GM12878 (cell line): Measurements from ENCODE around the gene OTOS. TPM values are rescaled to one million over a fixed set of nuclear protein-coding genes. Genes with fewer than 3 reads are reported as not detected.

Experiments used
- ATAC-seq: fragments of 200-7000 bp; cut with Tn5 transposase; 3 replicates; pipeline ENCODE4 v1.9.1; 2020; ENCODE audit warnings: mild to moderate bottlenecking, moderate library complexity
- BruUV-seq: library from RNA; stranded (reverse); fragments of 400-500 nt; replicated peaks from 2 replicates; lab custom pipeline; 2021; lab: Mats Ljungman, UMichigan
- CTCF ChIA-PET: fragments of 300-600 bp; sonication (Branson Sonifier 250); formaldehyde crosslinking; extraction: SDS; loops from one replicate; lab custom pipeline; 2021; ENCODE audit warnings: inconsistent platforms; lab: Yijun Ruan, JAX
- POLR2A ChIA-PET: fragments of 350-600 bp; formaldehyde crosslinking; extraction: SDS; loops from one replicate; lab custom pipeline; 2021; ENCODE audit warnings: inconsistent platforms; lab: Charles Lee
- RAD21 ChIA-PET: fragments of 300-600 bp; sonication (Branson Sonifier 250); formaldehyde crosslinking; loops from one replicate; lab custom pipeline; 2023; ENCODE audit warnings: antibody characterized with exemption; ENCODE audit not compliant: unreplicated experiment; lab: Charles Lee
- SMC1A ChIA-PET: fragments of 300-600 bp; sonication (Branson Sonifier 250); formaldehyde crosslinking; loops from one replicate; lab custom pipeline; 2023; ENCODE audit not compliant: unreplicated experiment, uncharacterized antibody; lab: Charles Lee
- DNase-seq: peaks from one replicate; pipeline ENCODE4 v3.0.0-alpha.2; 2011; ENCODE audit warnings: low read depth, low spot score
- FAIRE-seq: peaks from 3 replicates; lab custom pipeline; 2011; peaks lifted over from hg19 to GRCh38; lab: Jason Lieb, UNC
- H2AFZ ChIP-seq: 2 replicates; pipeline ENCODE4 v1.6.0; 2011; ENCODE audit warnings: low read depth, low read length, control low read depth; ENCODE audit not compliant: control insufficient read depth
- H3K27ac ChIP-seq: 2 replicates; pipeline ENCODE4 v1.5.1; 2011; ENCODE audit warnings: control low read depth; ENCODE audit not compliant: control insufficient read depth, insufficient read depth
- H3K27me3 ChIP-seq, 2 experiments: replicated peaks in 1 of 2; 2 replicates each; pipeline versions ENCODE4 v1.6.0 to v1.6.1; 2011; ENCODE audit warnings: low read length in 1 of 2; ENCODE audit not compliant: control insufficient read depth in 2 of 2, insufficient read depth in 2 of 2
- H3K36me3 ChIP-seq, 2 experiments: 2 replicates each; pipeline ENCODE4 v1.5.1; 2011; ENCODE audit warnings: low read length in 1 of 2; ENCODE audit not compliant: control insufficient read depth in 2 of 2, insufficient read depth in 2 of 2
- H3K4me1 ChIP-seq: 2 replicates; pipeline ENCODE4 v1.6.1; 2011; ENCODE audit warnings: mild to moderate bottlenecking, low read length, moderate library complexity, mixed read lengths; ENCODE audit not compliant: control insufficient read depth, insufficient read depth
- H3K4me2 ChIP-seq: 2 replicates; pipeline ENCODE4 v1.6.0; 2011; ENCODE audit warnings: control low read depth; ENCODE audit not compliant: control insufficient read depth, insufficient read depth
- H3K4me3 ChIP-seq: fragments of 200-600 bp; sonication (generic); 2 replicates; pipeline ENCODE4 v1.5.1; 2016
- H3K79me2 ChIP-seq: 2 replicates; pipeline ENCODE4 v1.6.0; 2011; ENCODE audit warnings: low read length; ENCODE audit not compliant: control insufficient read depth, insufficient read depth
- H3K9ac ChIP-seq: 2 replicates; pipeline ENCODE4 v1.8.0; 2011; ENCODE audit warnings: low read length, control low read depth, mixed read lengths; ENCODE audit not compliant: control insufficient read depth, insufficient read depth
- H3K9me3 ChIP-seq: replicated peaks from 3 replicates; pipeline ENCODE4 v1.5.1; 2011; ENCODE audit warnings: mild to moderate bottlenecking, low read length; ENCODE audit not compliant: control insufficient read depth, insufficient read depth
- H4K20me1 ChIP-seq: 2 replicates; pipeline ENCODE4 v1.6.0; 2011; ENCODE audit not compliant: control insufficient read depth, insufficient read depth
- ASH2L ChIP-seq: fragments of 300-600, 200-600 bp; sonication (generic); IDR thresholded peaks from 2 replicates; pipeline ENCODE4 v1.6.1; 2017; ENCODE audit warnings: low read depth, mild to moderate bottlenecking, borderline replicate concordance
- ATF2 ChIP-seq: IDR thresholded peaks from 2 replicates; pipeline ENCODE4 v1.6.1; 2012; ENCODE audit warnings: low read length, inconsistent platforms
- HDGF ChIP-seq: fragments of 450-650 bp; IDR thresholded peaks from 2 replicates; pipeline ENCODE4 v1.6.1; 2016; ENCODE audit warnings: antibody characterized with exemption
- IKZF1 ChIP-seq: fragments of 450-650 bp; conservative IDR thresholded peaks from 2 replicates; pipeline ENCODE4 v1.6.1; 2017; ENCODE audit warnings: antibody characterized with exemption, mild to moderate bottlenecking
- KDM1A ChIP-seq: fragments of 200-600 bp; sonication (generic); IDR thresholded peaks from 2 replicates; pipeline ENCODE4 v1.6.1; 2016; ENCODE audit warnings: borderline replicate concordance
- NFYA ChIP-seq: IDR thresholded peaks from 2 replicates; pipeline ENCODE4 v1.6.1; 2011; ENCODE audit warnings: low read depth, mild to moderate bottlenecking, low read length, improper control_type of control experiment, borderline replicate concordance
- NRF1 ChIP-seq: conservative IDR thresholded peaks from 2 replicates; pipeline ENCODE4 v1.6.1; 2011; ENCODE audit warnings: mild to moderate bottlenecking, low read depth, low read length, improper control_type of control experiment
- RAD51 ChIP-seq: fragments of 450-650 bp; IDR thresholded peaks from 2 replicates; pipeline ENCODE4 v1.6.1; 2016; ENCODE audit warnings: moderate library complexity, mild to moderate bottlenecking, inconsistent platforms
- RBBP5 ChIP-seq: fragments of 200-600 bp; sonication (generic); conservative IDR thresholded peaks from 2 replicates; pipeline ENCODE4 v1.6.1; 2016
- SKIL ChIP-seq: fragments of 450-650 bp; IDR thresholded peaks from 2 replicates; pipeline ENCODE4 v1.6.1; 2017; ENCODE audit warnings: mild to moderate bottlenecking, low read depth, inconsistent platforms; ENCODE audit not compliant: poor library complexity, severe bottlenecking
- TCF3 ChIP-seq: IDR thresholded peaks from 2 replicates; pipeline ENCODE4 v1.6.1; 2012; ENCODE audit warnings: low read depth, mild to moderate bottlenecking, low read length, borderline replicate concordance; ENCODE audit not compliant: insufficient read depth
- WGBS: methylation state at CpG from one replicate; pipeline ENCODE4 v1.1.6; 2016; ENCODE audit warnings: low lambda C conversion rate; ENCODE audit not compliant: insufficient replicate concordance, insufficient coverage; ENCODE audit errors: missing lambda C conversion rate; 5-methylcytosine and 5-hydroxymethylcytosine counted together
- in situ Hi-C: fragments of 300-500 bp; cut with MboI; formaldehyde crosslinking; loops from 9 replicates; pipeline ENCODE4 v1.14.3; 2018; ENCODE audit warnings: mixed read lengths
- intact Hi-C: fragments of 100-400 bp; cut with micrococcal nuclease; formaldehyde crosslinking; loops from one replicate; pipeline ENCODE4 v1.14.2; 2022; ENCODE audit not compliant: unreplicated experiment
- polyA plus RNA-seq, 11 experiments: library from polyadenylated mRNA; depleted of rRNA in 4 of 11; unstranded in 6 of 11; stranded (reverse) in 5 of 11; fragments of >200 nt; fragmentation: Nextera tagmentation in 4 of 11; fragmentation: Illumina TruSeq in 1 of 11; extraction: Ambion mirVana in 4 of 11; extraction: Trizol in 1 of 11; gene quantifications; 1 replicate in 1 of 11; 2 replicates in 10 of 11; pipeline versions ENCODE4 v1.2.1 to v1.2.3, GENCODE V29; 2011 to 2016; ENCODE audit warnings: inconsistent platforms in 2 of 11, missing spikeins in 2 of 11, low read depth in 1 of 11
- total RNA-seq, 4 experiments: library from RNA; depleted of rRNA in 3 of 4; stranded (reverse); fragments of >200 nt in 3 of 4; fragmentation: Illumina TruSeq in 1 of 4; extraction: Trizol in 1 of 4; gene quantifications; 2 replicates each; pipeline versions ENCODE4 v1.2.1 to v1.2.3, GENCODE V29; 2013 to 2021
- TF ChIP-seq, protein P1 (sequence below): fragments of 450-650 bp; conservative IDR thresholded peaks from 2 replicates; pipeline ENCODE4 v1.6.1; 2017; ENCODE audit warnings: mild to moderate bottlenecking, moderate library complexity
- TF ChIP-seq, protein P2 (sequence below): fragments of 450-650 bp; IDR thresholded peaks from 2 replicates; pipeline ENCODE4 v1.6.1; 2018; ENCODE audit warnings: mild to moderate bottlenecking, low read depth, moderate library complexity; ENCODE audit not compliant: partially characterized antibody

OTOS gene
- total and polyA plus RNA-seq, 10 of the 15 experiments (the other 5 are each of a cell fraction or from before 2014, with no cell fraction given): not detected

GRCh38 chr2:240137596-240138253 is 2.7 kb downstream of the OTOS start:
- no peaks in the 10 kb centered on the region for H4K20me1 ChIP-seq
- WGBS: 76% methylated on average over 19 of the region's 19 CpGs
- no peak for FAIRE-seq
- ChIA-PET RAD21 (no interaction called here), SMC1A (interaction anchor here (0.9 kb wide), 1 partner anchor 77 kb away, joined by 3 read pairs; no protein-coding TSS in a partner anchor), CTCF (no interaction called here), POLR2A (no interaction called here)
- H3K36me3 ChIP-seq: peaks cover 2 to 6% of the 10 kb centered on the region in 2 experiments; a peak in 2 of 4 replicates
- H3K9me3 ChIP-seq: no peaks in the 10 kb centered on the region
- H2AFZ ChIP-seq: no peak overlapping the region
- no peak for DNase-seq
- in situ Hi-C loops (no loop called here), intact Hi-C loops (no loop called here)
- BruUV-seq: no TSS peak
- no peak overlapping the region for H3K9ac ChIP-seq
- H3K4me3 ChIP-seq: no peak overlapping the region
- peaks cover 0 to 2% of the 10 kb centered on the region in 2 experiments; a peak in 2 of 4 replicates for H3K27me3 ChIP-seq
- no peak overlapping the region for H3K27ac ChIP-seq
- H3K4me1 ChIP-seq: no peaks in the 10 kb centered on the region; the same call in 1 of the 2 replicates
- H3K4me2 ChIP-seq: no peak overlapping the region
- TF ChIP-seq, protein P1, sequence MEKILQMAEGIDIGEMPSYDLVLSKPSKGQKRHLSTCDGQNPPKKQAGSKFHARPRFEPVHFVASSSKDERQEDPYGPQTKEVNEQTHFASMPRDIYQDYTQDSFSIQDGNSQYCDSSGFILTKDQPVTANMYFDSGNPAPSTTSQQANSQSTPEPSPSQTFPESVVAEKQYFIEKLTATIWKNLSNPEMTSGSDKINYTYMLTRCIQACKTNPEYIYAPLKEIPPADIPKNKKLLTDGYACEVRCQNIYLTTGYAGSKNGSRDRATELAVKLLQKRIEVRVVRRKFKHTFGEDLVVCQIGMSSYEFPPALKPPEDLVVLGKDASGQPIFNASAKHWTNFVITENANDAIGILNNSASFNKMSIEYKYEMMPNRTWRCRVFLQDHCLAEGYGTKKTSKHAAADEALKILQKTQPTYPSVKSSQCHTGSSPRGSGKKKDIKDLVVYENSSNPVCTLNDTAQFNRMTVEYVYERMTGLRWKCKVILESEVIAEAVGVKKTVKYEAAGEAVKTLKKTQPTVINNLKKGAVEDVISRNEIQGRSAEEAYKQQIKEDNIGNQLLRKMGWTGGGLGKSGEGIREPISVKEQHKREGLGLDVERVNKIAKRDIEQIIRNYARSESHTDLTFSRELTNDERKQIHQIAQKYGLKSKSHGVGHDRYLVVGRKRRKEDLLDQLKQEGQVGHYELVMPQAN: no peak
- no peak for TF ChIP-seq ASH2L
- TF ChIP-seq ATF2: no peak
- TF ChIP-seq KDM1A: no peak
- no peak for TF ChIP-seq RAD51
- no peak for TF ChIP-seq NRF1
- no peak for TF ChIP-seq RBBP5
- no peak for TF ChIP-seq NFYA
- no peak for TF ChIP-seq HDGF
- no peak for TF ChIP-seq TCF3
- TF ChIP-seq IKZF1: no peak
- TF ChIP-seq, protein P2, sequence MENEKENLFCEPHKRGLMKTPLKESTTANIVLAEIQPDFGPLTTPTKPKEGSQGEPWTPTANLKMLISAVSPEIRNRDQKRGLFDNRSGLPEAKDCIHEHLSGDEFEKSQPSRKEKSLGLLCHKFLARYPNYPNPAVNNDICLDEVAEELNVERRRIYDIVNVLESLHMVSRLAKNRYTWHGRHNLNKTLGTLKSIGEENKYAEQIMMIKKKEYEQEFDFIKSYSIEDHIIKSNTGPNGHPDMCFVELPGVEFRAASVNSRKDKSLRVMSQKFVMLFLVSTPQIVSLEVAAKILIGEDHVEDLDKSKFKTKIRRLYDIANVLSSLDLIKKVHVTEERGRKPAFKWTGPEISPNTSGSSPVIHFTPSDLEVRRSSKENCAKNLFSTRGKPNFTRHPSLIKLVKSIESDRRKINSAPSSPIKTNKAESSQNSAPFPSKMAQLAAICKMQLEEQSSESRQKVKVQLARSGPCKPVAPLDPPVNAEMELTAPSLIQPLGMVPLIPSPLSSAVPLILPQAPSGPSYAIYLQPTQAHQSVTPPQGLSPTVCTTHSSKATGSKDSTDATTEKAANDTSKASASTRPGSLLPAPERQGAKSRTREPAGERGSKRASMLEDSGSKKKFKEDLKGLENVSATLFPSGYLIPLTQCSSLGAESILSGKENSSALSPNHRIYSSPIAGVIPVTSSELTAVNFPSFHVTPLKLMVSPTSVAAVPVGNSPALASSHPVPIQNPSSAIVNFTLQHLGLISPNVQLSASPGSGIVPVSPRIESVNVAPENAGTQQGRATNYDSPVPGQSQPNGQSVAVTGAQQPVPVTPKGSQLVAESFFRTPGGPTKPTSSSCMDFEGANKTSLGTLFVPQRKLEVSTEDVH: no peak
- TF ChIP-seq SKIL: no peak
- H3K79me2 ChIP-seq: peaks cover 19% of the 10 kb centered on the region
- no peak for ATAC-seq
